ENCODE data around the gene LIPC. TPM values are rescaled to one million over a fixed set of nuclear protein-coding genes. Genes with fewer than 3 reads are reported as not detected.

Gene LIPC
- polyA plus RNA-seq, 1 donor (not counting 4 experiments of a cell fraction or from before 2014, with no cell fraction given) = not detected

DNA sequence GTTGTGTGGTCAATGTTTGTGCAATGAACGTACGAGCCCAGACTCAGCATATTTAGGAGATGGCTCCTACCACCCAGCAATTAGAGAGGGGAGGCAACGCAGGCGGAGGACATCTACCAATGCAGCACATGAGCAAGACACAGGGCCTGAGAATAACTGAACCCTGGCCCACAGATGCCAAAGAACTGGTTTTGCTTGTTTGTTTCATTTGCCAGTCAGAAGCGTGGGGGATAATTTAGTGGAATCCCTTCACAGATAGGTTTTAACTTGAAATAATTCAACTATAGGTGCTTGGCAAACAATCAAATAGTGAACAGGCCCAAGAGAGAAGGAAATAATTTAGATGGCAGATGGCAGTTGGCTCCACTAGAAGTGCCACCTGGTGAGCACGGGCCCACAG, 54.8 kb downstream of the LIPC start:
- Histone ChIP-seq H3K9me1 (ENCODE audit: control insufficient read depth, extremely low read depth, insufficient read depth, low read length) (no peaks in the 10 kb centered on the region), H3K27ac (ENCODE audit: control insufficient read depth, insufficient read depth, low read length) (no peak overlapping the region), H3K4me1 (ENCODE audit: control insufficient read depth, extremely low read depth, insufficient read depth, low read length) (no peaks in the 10 kb centered on the region), H4K20me1 (ENCODE audit: control insufficient read depth, extremely low read depth, insufficient read depth, low read length) (no peaks in the 10 kb centered on the region), H3K36me3 (ENCODE audit: control insufficient read depth in 2 of 2, extremely low read depth in 1 of 2, insufficient read depth in 2 of 2, low read length in 2 of 2) (no peaks in the 10 kb centered on the region), H3K27me3 (ENCODE audit: control insufficient read depth, extremely low read depth, insufficient read depth, low read length) (no peaks in the 10 kb centered on the region), H3K79me2 (ENCODE audit: control insufficient read depth, insufficient read depth, low read length) (no peaks in the 10 kb centered on the region), H3K4me2 (ENCODE audit: control insufficient read depth, extremely low read depth, insufficient read depth, low read depth, low read length) (no peak overlapping the region), H3K9me3 (ENCODE audit: control insufficient read depth, low read depth, low read length) (peaks cover 3% of the 10 kb centered on the region), H3K9ac (ENCODE audit: control insufficient read depth, extremely low read depth, insufficient read depth, low read length) (no peak overlapping the region), H3K4me3 (ENCODE audit: control insufficient read depth in 2 of 3, extremely low read depth in 1 of 3, insufficient read depth in 2 of 3, low read depth in 1 of 3, low read length in 3 of 3) (no peak overlapping the region), H2AFZ (ENCODE audit: control insufficient read depth, low read length) (peak overlapping the region; percentile 7)
- dilution Hi-C loops (cut with MboI; ENCODE audit: extremely low pct_ligation_motif_present, low sequenced_read_pairs) = no loop called here
- FAIRE-seq (no peak), DNase-seq (ENCODE audit: low read depth, low spot score) (no peak)
- TF ChIP-seq, protein P1, sequence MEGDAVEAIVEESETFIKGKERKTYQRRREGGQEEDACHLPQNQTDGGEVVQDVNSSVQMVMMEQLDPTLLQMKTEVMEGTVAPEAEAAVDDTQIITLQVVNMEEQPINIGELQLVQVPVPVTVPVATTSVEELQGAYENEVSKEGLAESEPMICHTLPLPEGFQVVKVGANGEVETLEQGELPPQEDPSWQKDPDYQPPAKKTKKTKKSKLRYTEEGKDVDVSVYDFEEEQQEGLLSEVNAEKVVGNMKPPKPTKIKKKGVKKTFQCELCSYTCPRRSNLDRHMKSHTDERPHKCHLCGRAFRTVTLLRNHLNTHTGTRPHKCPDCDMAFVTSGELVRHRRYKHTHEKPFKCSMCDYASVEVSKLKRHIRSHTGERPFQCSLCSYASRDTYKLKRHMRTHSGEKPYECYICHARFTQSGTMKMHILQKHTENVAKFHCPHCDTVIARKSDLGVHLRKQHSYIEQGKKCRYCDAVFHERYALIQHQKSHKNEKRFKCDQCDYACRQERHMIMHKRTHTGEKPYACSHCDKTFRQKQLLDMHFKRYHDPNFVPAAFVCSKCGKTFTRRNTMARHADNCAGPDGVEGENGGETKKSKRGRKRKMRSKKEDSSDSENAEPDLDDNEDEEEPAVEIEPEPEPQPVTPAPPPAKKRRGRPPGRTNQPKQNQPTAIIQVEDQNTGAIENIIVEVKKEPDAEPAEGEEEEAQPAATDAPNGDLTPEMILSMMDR (optimal IDR thresholded peaks at IDR 0.05 in 1 of 3, IDR thresholded peaks at IDR 0.05 in 1 of 3, conservative IDR thresholded peaks at IDR 0.05 in 1 of 3; ENCODE audit: extremely low read depth in 1 of 3, insufficient read depth in 2 of 3, low read length in 3 of 3) = no peak
- TF ChIP-seq EZH2 (IDR thresholded peaks at IDR 0.05; ENCODE audit: low read length) = no peak

DNA sequence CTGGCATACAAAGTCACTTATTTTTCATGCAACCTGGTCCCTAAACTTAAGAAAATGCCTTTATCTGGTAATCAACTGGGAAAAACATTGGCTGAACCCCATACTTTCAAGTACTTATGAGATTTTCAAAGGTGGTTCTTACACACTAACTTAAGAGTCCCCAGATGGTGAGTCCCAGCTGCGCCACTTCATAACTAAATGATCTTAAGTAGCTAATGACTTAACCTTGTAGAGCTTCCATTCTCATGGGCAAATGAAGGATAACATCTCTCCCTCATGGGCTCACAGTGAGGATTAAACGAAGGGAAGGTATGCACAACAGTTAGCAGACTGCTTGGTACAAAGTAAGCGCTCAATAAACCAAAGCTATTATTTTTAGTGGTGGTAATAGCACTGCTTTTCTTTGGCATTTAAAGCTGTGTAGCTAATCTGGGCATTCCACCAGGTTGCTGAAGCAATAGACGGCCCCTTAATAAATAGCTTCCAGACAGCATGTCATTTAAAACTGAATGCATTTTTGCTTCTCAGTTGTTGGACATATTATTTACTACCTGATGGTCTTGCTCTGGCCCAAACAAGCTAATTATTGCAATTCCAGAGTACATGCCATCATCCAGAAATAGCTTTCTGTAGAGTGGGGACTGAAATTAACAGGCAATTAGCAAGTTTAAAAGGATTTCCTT, 55.4 kb downstream of the LIPC start:
- no peaks in the 10 kb centered on the region for H3K36me3 ChIP-seq (ENCODE audit: control insufficient read depth in 2 of 2, extremely low read depth in 1 of 2, insufficient read depth in 2 of 2, low read length in 2 of 2)
- H3K4me1 ChIP-seq (ENCODE audit: control insufficient read depth, extremely low read depth, insufficient read depth, low read length) = no peaks in the 10 kb centered on the region
- H3K9ac ChIP-seq (ENCODE audit: control insufficient read depth, extremely low read depth, insufficient read depth, low read length) = no peak overlapping the region
- FAIRE-seq = no peak
- DNase-seq (ENCODE audit: low read depth, low spot score) = no peak
- TF ChIP-seq, protein P1 (optimal IDR thresholded peaks at IDR 0.05 in 1 of 3, IDR thresholded peaks at IDR 0.05 in 1 of 3, conservative IDR thresholded peaks at IDR 0.05 in 1 of 3; ENCODE audit: extremely low read depth in 1 of 3, insufficient read depth in 2 of 3, low read length in 3 of 3) = no peak
- H3K9me3 ChIP-seq (ENCODE audit: control insufficient read depth, low read depth, low read length) = peaks cover 3% of the 10 kb centered on the region
- H3K27ac ChIP-seq (ENCODE audit: control insufficient read depth, insufficient read depth, low read length) = no peak overlapping the region
- no peaks in the 10 kb centered on the region for H3K27me3 ChIP-seq (ENCODE audit: control insufficient read depth, extremely low read depth, insufficient read depth, low read length)
- dilution Hi-C loops (cut with MboI; ENCODE audit: extremely low pct_ligation_motif_present, low sequenced_read_pairs) = no loop called here
- H4K20me1 ChIP-seq (ENCODE audit: control insufficient read depth, extremely low read depth, insufficient read depth, low read length) = no peaks in the 10 kb centered on the region
- no peaks in the 10 kb centered on the region for H3K79me2 ChIP-seq (ENCODE audit: control insufficient read depth, insufficient read depth, low read length)
- H3K4me2 ChIP-seq (ENCODE audit: control insufficient read depth, extremely low read depth, insufficient read depth, low read depth, low read length) = no peak overlapping the region
- no peaks in the 10 kb centered on the region for H3K9me1 ChIP-seq (ENCODE audit: control insufficient read depth, extremely low read depth, insufficient read depth, low read length)
- peak overlapping the region; percentile 7 for H2AFZ ChIP-seq (ENCODE audit: control insufficient read depth, low read length)
- H3K4me3 ChIP-seq (ENCODE audit: control insufficient read depth in 2 of 3, extremely low read depth in 1 of 3, insufficient read depth in 2 of 3, low read depth in 1 of 3, low read length in 3 of 3) = no peak overlapping the region
